ENCODE results near the gene IGFLR1. TPM values are rescaled to one million over a fixed set of nuclear protein-coding genes. Genes with fewer than 3 reads are reported as not detected.

IGFLR1 gene
- total and polyA plus RNA-seq, 2 of the 8 experiments (the other 6 are each of a cell fraction or from before 2014, with no cell fraction given): 8.4 to 28.9 TPM

- Histone ChIP-seq H3K9me3 (ENCODE audit: insufficient read depth in 2 of 2, low read depth in 1 of 2, low read length in 1 of 2) (no peaks in the 10 kb centered on the region), H4K20me1 (replicated peaks in 1 of 2; ENCODE audit: control insufficient read depth in 1 of 2, insufficient read depth in 2 of 2, low read length in 2 of 2) (peaks cover 0 to 7% of the 10 kb centered on the region in 2 experiments), H3K23me2 (ENCODE audit: low read depth, low read length) (peaks cover 12% of the 10 kb centered on the region), H4K5ac (ENCODE audit: insufficient read length, low read depth, low read length) (no peak overlapping the region), H4K91ac (replicated peaks; ENCODE audit: insufficient read length, low read length) (no peak overlapping the region), H2AK5ac (ENCODE audit: low read depth, low read length) (no peak overlapping the region), H2AFZ (ENCODE audit: low read length) (no peak overlapping the region), H3K79me1 (ENCODE audit: low read depth, low read length) (no peaks in the 10 kb centered on the region; the same call in 1 of the 2 replicates), H3K14ac (ENCODE audit: insufficient read length) (no peak overlapping the region), H3K4ac (replicated peaks; ENCODE audit: insufficient read length, low read depth, low read length) (no peak overlapping the region), H3K4me3 (ENCODE audit: extremely low read depth in 1 of 4, insufficient read depth in 2 of 4, low read depth in 3 of 4, low read length in 4 of 4) (no peak overlapping the region), H3K23ac (ENCODE audit: insufficient read length) (no peak overlapping the region), H3K56ac (replicated peaks; ENCODE audit: insufficient read length, low read depth, low read length) (no peak overlapping the region), H3K79me2 (ENCODE audit: control insufficient read depth in 1 of 2, insufficient read depth in 2 of 2, low read length in 2 of 2) (no peaks in the 10 kb centered on the region), H3K27me3 (replicated peaks in 1 of 4; ENCODE audit: control insufficient read depth in 3 of 4, extremely low read depth in 1 of 4, insufficient read depth in 3 of 4, low read length in 3 of 4) (peaks cover 0 to 9% (median 7%) of the 10 kb centered on the region in 4 experiments; a peak in 3 of 7 replicates), H3K4me1 (replicated peaks in 1 of 4; ENCODE audit: control insufficient read depth in 3 of 4, insufficient read depth in 4 of 4, low read length in 3 of 4) (peaks cover 0 to 33% (median 21%) of the 10 kb centered on the region in 4 experiments; a peak in 6 of 7 replicates), H2BK15ac (ENCODE audit: low read length) (no peak overlapping the region), H2BK120ac (replicated peaks; ENCODE audit: low read depth, low read length) (no peak overlapping the region), H3K9ac (replicated peaks in 1 of 4; ENCODE audit: extremely low read depth in 1 of 4, low read depth in 3 of 4, low read length in 3 of 4) (no peak overlapping the region), H3K36me3 (ENCODE audit: control insufficient read depth in 2 of 4, insufficient read depth in 4 of 4, low read length in 3 of 4) (no peaks in the 10 kb centered on the region), H2BK12ac (ENCODE audit: low read depth, low read length) (no peak overlapping the region), H3K4me2 (ENCODE audit: insufficient read depth in 1 of 2, low read depth in 2 of 2, low read length in 2 of 2) (no peak overlapping the region), H3K18ac (ENCODE audit: extremely low read depth, low read length) (no peak overlapping the region), H3K27ac (ENCODE audit: low read depth, low read length) (no peak overlapping the region), H2BK20ac (ENCODE audit: low read length) (no peak overlapping the region), H4K8ac (ENCODE audit: extremely low read depth, insufficient read depth, low read length) (no peak overlapping the region), H2BK5ac (ENCODE audit: low read depth, low read length) (no peak overlapping the region)
- ChIA-PET POLR2A (ENCODE audit: partially characterized antibody) (no interaction called here), CTCF (ENCODE audit: partially characterized antibody) (interaction anchor here (1.5 kb wide), 1 partner anchor 32 kb away, joined by 4 read pairs; the partner anchor contains the start of gene LIN37)
- DNase-seq (ENCODE audit: low read depth in 1 of 2, low spot score in 2 of 2): no peak
- no peak for FAIRE-seq
- WGBS, 2 experiments (ENCODE audit: extremely low coverage in 1 of 2, insufficient coverage in 1 of 2, insufficient read length in 1 of 2, insufficient replicate concordance in 2 of 2, low coverage in 1 of 2, low lambda C conversion rate in 2 of 2, missing lambda C conversion rate in 1 of 2): 88% methylated on average over 16 of the region's 16 CpGs; no CpG with 5 or more reads in 1 of the 2 experiments
- no peak for TF ChIP-seq EGR1 (IDR thresholded peaks at IDR 0.05; ENCODE audit: borderline replicate concordance, low read depth, low read length)
- no peak for TF ChIP-seq NANOG (IDR thresholded peaks at IDR 0.05; ENCODE audit: insufficient read depth, low read depth, low read length, poor library complexity, severe bottlenecking)
- TF ChIP-seq MAFK (IDR thresholded peaks at IDR 0.05; ENCODE audit: low read depth, low read length): no peak
- no peak for TF ChIP-seq EP300 (IDR thresholded peaks at IDR 0.05; ENCODE audit: borderline replicate concordance in 1 of 2, low read depth in 2 of 2, low read length in 2 of 2)
- TF ChIP-seq SRF (IDR thresholded peaks at IDR 0.05; ENCODE audit: low read depth, low read length): no peak
- no peak for TF ChIP-seq HDAC6 (IDR thresholded peaks at IDR 0.05; ENCODE audit: low read depth, low read length)
- TF ChIP-seq KDM4A (IDR thresholded peaks at IDR 0.05; ENCODE audit: low read depth, low read length, severe bottlenecking): no peak
- TF ChIP-seq RBBP5 (IDR thresholded peaks at IDR 0.05; ENCODE audit: borderline replicate concordance, low read depth, low read length): no peak
- no peak for TF ChIP-seq ASH2L (IDR thresholded peaks at IDR 0.05; ENCODE audit: low read length)
- no peak for TF ChIP-seq ATF2 (IDR thresholded peaks at IDR 0.05; ENCODE audit: low read length)
- TF ChIP-seq PHF8 (conservative IDR thresholded peaks at IDR 0.05; ENCODE audit: low read depth, low read length): no peak
- no peak for TF ChIP-seq BRCA1 (IDR thresholded peaks at IDR 0.05; ENCODE audit: low read depth, low read length)
Observed at GRCh38 chr19:35780058-35780457, 37.8 kb upstream of the IGFLR1 start.

Measured in H1 (cell line).